ENCODE data around the gene TSHZ1.

DNA sequence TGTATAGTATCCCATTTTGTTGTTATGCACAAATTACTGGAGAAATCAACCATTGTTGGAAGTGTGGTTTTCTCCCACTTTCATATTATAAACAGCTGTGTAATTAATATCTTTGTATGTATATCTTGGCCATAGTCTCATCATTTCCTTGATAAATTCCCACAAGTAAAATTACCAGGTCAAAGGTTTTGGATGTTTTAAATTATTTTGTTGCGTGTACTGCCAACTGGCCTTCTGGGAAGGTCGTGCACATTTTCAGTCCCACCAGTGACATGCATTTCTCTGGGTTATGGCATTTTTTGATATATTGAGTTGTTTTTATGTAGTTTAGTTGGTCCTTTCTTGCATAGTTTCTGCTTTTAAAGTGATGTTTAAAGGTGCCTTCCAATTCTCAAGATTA, 41.5 kb downstream of the TSHZ1 start:
- TF ChIP-seq CTCF (IDR thresholded peaks at IDR 0.05) (no peak), POLR2AphosphoS5 (IDR thresholded peaks at IDR 0.05) (no peak), POLR2A (IDR thresholded peaks at IDR 0.05) (no peak), EP300 (IDR thresholded peaks at IDR 0.05) (no peak)

All from gastroesophageal sphincter (tissue), 3 donors.